GM21576 (cell line): ENCODE data around the gene ZDHHC16.
"Not testable (repeated sequence)": the region's sequence is repeated elsewhere in the genome, so short reads cannot be mapped to it uniquely, and the experiment has no call there.

Source experiments
- ATAC-seq: cut with Tn5 transposase; IDR thresholded peaks from one replicate; pipeline ENCODE4 v1.9.1; 2021; ENCODE audit warnings: mild to moderate bottlenecking, moderate library complexity; ENCODE audit not compliant: unreplicated experiment

ZDHHC16 gene

GRCh38 chr10:97445722-97446639 lies at the start of gene ZDHHC16, which contains the start of gene EXOSC1:
ZDHHC16 (plus strand) TSS chr10:97446175; CDS start chr10:97451676, 5,501 bp downstream.
EXOSC1 (minus strand) TSS chr10:97446006; CDS start chr10:97445985, 21 bp downstream.
- peak; percentile 90 for ATAC-seq

- peak; percentile 42 for ATAC-seq
Measured at GRCh38 chr10:97399843-97400545, 46.0 kb upstream of the ZDHHC16 start.

- peak; percentile 93 for ATAC-seq
Measured at GRCh38 chr10:97400665-97401454, 45.1 kb upstream of the ZDHHC16 start, which contains the start of gene RRP12. RRP12 (minus strand) TSS chr10:97401340; CDS start chr10:97401231, 109 bp downstream.

GRCh38 chr10:97401455-97401919 lies 44.5 kb upstream of the ZDHHC16 start:
- no peak for ATAC-seq

- no peak for ATAC-seq
Measured at GRCh38 chr10:97404044-97404443, 41.9 kb upstream of the ZDHHC16 start.

DNA sequence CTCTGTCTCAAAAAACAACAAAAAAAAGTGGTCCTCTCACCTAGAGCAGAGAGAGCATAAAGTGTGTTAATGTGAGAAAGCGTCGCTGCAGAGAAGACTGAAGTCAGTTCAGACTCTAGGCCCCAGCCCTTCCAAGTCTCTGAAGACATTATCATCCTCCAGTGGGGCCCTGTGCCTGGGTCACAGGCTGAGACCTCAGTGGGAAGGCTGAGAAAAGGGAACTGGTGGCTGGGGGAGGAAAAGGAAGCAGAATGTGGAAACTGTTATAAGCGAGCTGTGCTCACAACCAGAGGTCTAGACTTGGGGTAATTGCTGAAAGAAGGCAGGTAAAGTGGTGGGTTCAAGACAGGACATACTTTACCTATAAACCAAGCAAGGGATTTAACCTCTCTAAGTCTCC lies 39.9 kb upstream of the ZDHHC16 start:
- no peak for ATAC-seq

GRCh38 chr10:97406483-97406882 lies 39.5 kb upstream of the ZDHHC16 start:
- ATAC-seq, result not testable (repeated sequence)

DNA sequence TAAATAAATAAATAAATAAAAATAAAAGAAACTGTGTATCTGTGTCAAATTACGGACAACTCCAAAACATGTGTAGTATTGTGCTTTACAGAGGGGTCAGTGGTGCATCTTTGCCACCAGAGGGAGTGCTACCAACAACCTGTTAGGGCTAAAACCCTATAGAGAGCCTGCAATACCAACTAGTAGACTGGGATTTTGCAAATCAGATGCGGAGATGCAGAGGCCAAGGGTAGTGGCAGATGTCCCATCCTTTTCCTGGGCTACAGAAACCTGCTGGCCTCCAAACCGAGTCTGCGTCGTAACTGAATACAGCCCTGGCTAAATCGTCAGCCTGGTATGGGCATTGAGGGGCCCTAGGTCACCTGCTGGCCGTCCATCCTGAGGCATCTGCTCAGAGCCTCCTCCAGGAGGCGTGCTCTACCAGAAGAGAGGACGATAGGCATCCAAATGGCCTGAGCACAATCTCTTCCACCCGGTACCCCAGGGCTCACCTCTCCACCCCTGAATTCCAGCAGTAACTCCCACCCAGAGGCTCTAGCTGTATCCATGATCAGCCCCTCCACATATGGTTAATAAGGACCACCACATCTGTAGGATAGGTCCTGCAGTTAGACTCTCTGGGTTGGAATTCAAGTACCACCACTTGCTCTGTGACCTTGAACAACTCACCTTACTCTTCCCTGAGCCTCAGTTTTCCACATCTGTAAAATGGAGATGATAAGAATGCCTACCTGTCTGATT lies 38.6 kb upstream of the ZDHHC16 start:
- ATAC-seq, result peak; percentile 83

GRCh38 chr10:97407952-97408248 lies 38.1 kb upstream of the ZDHHC16 start:
- no peak for ATAC-seq

GRCh38 chr10:97408496-97408992 lies 37.4 kb upstream of the ZDHHC16 start:
- no peak for ATAC-seq

DNA sequence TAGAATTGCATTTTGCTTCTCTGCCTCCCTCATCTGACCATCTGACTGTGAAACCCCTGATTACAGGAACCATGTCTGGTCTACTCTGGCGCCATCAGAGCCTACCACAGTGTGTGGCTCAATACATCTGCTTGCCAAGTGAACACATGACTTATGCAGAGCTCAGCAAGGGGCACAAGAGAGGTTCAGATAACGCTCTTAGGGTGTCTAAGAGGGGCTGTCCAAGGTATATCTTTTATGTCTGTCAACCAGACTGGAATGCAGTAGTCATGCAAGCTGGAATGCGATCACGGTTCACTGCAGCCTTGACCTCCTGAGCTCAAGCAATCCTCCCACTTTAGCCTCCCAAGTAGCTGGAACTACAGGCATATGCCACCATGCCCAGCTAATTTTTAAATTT lies 34.6 kb upstream of the ZDHHC16 start:
- ATAC-seq, result no peak

GRCh38 chr10:97412891-97413304 lies 33.1 kb upstream of the ZDHHC16 start:
- no peak for ATAC-seq

GRCh38 chr10:97416565-97416964 lies 29.4 kb upstream of the ZDHHC16 start:
- ATAC-seq, result no peak

GRCh38 chr10:97423757-97424098 lies 22.2 kb upstream of the ZDHHC16 start:
- not testable (repeated sequence) for ATAC-seq

- peak; percentile 77 for ATAC-seq
Measured at GRCh38 chr10:97425964-97426775, 19.8 kb upstream of the ZDHHC16 start, which contains the start of gene PGAM1. PGAM1 (plus strand) TSS chr10:97426191; CDS start chr10:97426308, 117 bp downstream.

GRCh38 chr10:97426776-97427570 lies 19.0 kb upstream of the ZDHHC16 start:
- ATAC-seq, result no peak

DNA sequence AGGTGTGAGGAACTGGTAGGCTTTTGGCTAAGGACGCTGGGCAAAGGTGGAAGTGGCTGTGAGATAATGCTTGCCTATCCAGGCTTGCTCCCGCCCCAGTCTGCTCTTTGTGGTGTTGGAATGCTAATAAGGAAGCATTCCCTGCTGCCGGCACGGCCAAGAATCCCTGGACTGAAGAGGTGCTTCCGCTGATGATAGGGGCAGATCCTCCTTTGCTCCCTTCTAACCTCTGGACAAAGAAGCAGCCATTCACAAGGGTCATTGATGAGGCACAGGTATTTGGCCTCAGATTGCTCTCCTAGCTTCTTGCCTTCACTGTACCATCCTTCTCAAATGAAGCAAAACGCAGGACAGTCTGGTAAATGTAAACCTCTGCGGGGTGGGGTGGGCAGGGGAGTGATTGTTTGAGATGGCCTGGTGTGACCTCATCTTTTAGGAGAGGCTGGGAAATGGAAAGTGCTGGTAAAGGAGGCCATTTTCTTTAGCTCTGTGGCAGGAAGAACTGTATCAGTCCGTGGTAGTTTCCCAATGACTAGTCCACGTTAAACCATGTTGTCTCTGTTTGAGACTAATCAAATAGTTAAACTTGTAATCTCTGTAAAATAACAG lies 18.3 kb upstream of the ZDHHC16 start:
- no peak for ATAC-seq

- no peak for ATAC-seq
Measured at GRCh38 chr10:97428572-97428981, 17.4 kb upstream of the ZDHHC16 start.
